ENCODE measurements around the gene COPG2. TPM values are rescaled to one million over a fixed set of nuclear protein-coding genes. Genes with fewer than 3 reads are reported as not detected.

Gene COPG2
- total and polyA plus RNA-seq, 2 experiments from 2014 or later, result 3.0 to 41.0 TPM

GRCh38 chr7:130642383-130642782, 26.2 kb downstream of the COPG2 start:
- WGBS (ENCODE audit: low lambda C conversion rate, missing lambda C conversion rate), result 69% methylated on average over 4 of the region's 4 CpGs

GRCh38 chr7:130641497-130641896, 27.1 kb downstream of the COPG2 start:
- Histone ChIP-seq H3K4me2 (no peak overlapping the region), H3K9me3 (ENCODE audit: low read depth) (no peaks in the 10 kb centered on the region), H3K27me3 (no peaks in the 10 kb centered on the region), H3K4me3 (no peak overlapping the region), H4K20me1 (ENCODE audit: insufficient read depth, poor library complexity, severe bottlenecking) (no peaks in the 10 kb centered on the region), H3K4me1 (ENCODE audit: insufficient read depth) (no peaks in the 10 kb centered on the region), H3K27ac (no peak overlapping the region), H3K79me2 (no peaks in the 10 kb centered on the region), H3K9me2 (replicated peaks; ENCODE audit: insufficient read depth) (no peaks in the 10 kb centered on the region), H3K36me3 (replicated peaks; ENCODE audit: insufficient read depth, low read depth) (no peaks in the 10 kb centered on the region), H2AFZ (no peak overlapping the region)
- 97% methylated on average over 3 of the region's 3 CpGs for WGBS (ENCODE audit: low lambda C conversion rate, missing lambda C conversion rate)
- TF ChIP-seq CTCF (IDR thresholded peaks at IDR 0.05; ENCODE audit: poor library complexity) (no peak), EZH2phosphoT487 (IDR thresholded peaks at IDR 0.05; ENCODE audit: low read depth, severe bottlenecking, unreplicated experiment) (no peak), EZH2 (IDR thresholded peaks at IDR 0.05; ENCODE audit: borderline replicate concordance) (no peak)
- DNase-seq (ENCODE audit: low spot score), result no peak

More at GRCh38 chr7:130642383-130642782, 26.2 kb downstream of the COPG2 start:
- no peak for DNase-seq (ENCODE audit: low spot score)
- Histone ChIP-seq H3K4me2 (no peak overlapping the region), H3K4me1 (ENCODE audit: insufficient read depth) (no peaks in the 10 kb centered on the region), H3K27me3 (no peaks in the 10 kb centered on the region), H3K9me2 (replicated peaks; ENCODE audit: insufficient read depth) (no peaks in the 10 kb centered on the region), H3K36me3 (replicated peaks; ENCODE audit: insufficient read depth, low read depth) (no peaks in the 10 kb centered on the region), H3K9me3 (ENCODE audit: low read depth) (no peaks in the 10 kb centered on the region), H2AFZ (no peak overlapping the region), H3K4me3 (no peak overlapping the region), H4K20me1 (ENCODE audit: insufficient read depth, poor library complexity, severe bottlenecking) (no peaks in the 10 kb centered on the region), H3K79me2 (no peaks in the 10 kb centered on the region), H3K27ac (no peak overlapping the region)
- no peak for TF ChIP-seq CTCF (IDR thresholded peaks at IDR 0.05; ENCODE audit: poor library complexity)
- TF ChIP-seq EZH2 (IDR thresholded peaks at IDR 0.05; ENCODE audit: borderline replicate concordance), result no peak
- no peak for TF ChIP-seq EZH2phosphoT487 (IDR thresholded peaks at IDR 0.05; ENCODE audit: low read depth, severe bottlenecking, unreplicated experiment)

- Histone ChIP-seq H3K4me2 (no peak overlapping the region), H3K9me2 (replicated peaks; ENCODE audit: insufficient read depth) (no peaks in the 10 kb centered on the region), H2AFZ (no peak overlapping the region), H3K36me3 (replicated peaks; ENCODE audit: insufficient read depth, low read depth) (no peaks in the 10 kb centered on the region), H3K9me3 (ENCODE audit: low read depth) (no peaks in the 10 kb centered on the region), H3K27me3 (no peaks in the 10 kb centered on the region), H3K27ac (no peak overlapping the region), H3K4me3 (no peak overlapping the region), H4K20me1 (ENCODE audit: insufficient read depth, poor library complexity, severe bottlenecking) (no peaks in the 10 kb centered on the region), H3K79me2 (no peaks in the 10 kb centered on the region), H3K4me1 (ENCODE audit: insufficient read depth) (no peaks in the 10 kb centered on the region)
- WGBS (ENCODE audit: low lambda C conversion rate, missing lambda C conversion rate), result 100% methylated on average over 1 of the region's 1 CpG
- DNase-seq (ENCODE audit: low spot score), result no peak
- TF ChIP-seq CTCF (IDR thresholded peaks at IDR 0.05; ENCODE audit: poor library complexity), result no peak
- TF ChIP-seq EZH2 (IDR thresholded peaks at IDR 0.05; ENCODE audit: borderline replicate concordance), result no peak
- TF ChIP-seq EZH2phosphoT487 (IDR thresholded peaks at IDR 0.05; ENCODE audit: low read depth, severe bottlenecking, unreplicated experiment), result no peak
Measured at GRCh38 chr7:130641040-130641439, 27.5 kb downstream of the COPG2 start.

- Histone ChIP-seq H3K4me1 (ENCODE audit: insufficient read depth) (no peaks in the 10 kb centered on the region), H3K27me3 (no peaks in the 10 kb centered on the region), H3K79me2 (no peaks in the 10 kb centered on the region), H3K9me2 (replicated peaks; ENCODE audit: insufficient read depth) (no peaks in the 10 kb centered on the region), H3K36me3 (replicated peaks; ENCODE audit: insufficient read depth, low read depth) (no peaks in the 10 kb centered on the region), H3K4me2 (no peak overlapping the region), H3K9me3 (ENCODE audit: low read depth) (no peaks in the 10 kb centered on the region), H2AFZ (no peak overlapping the region), H3K4me3 (no peak overlapping the region), H3K27ac (no peak overlapping the region), H4K20me1 (ENCODE audit: insufficient read depth, poor library complexity, severe bottlenecking) (no peaks in the 10 kb centered on the region)
- no peak for TF ChIP-seq EZH2phosphoT487 (IDR thresholded peaks at IDR 0.05; ENCODE audit: low read depth, severe bottlenecking, unreplicated experiment)
- no peak for TF ChIP-seq CTCF (IDR thresholded peaks at IDR 0.05; ENCODE audit: poor library complexity)
- no peak for TF ChIP-seq EZH2 (IDR thresholded peaks at IDR 0.05; ENCODE audit: borderline replicate concordance)
- no peak for DNase-seq (ENCODE audit: low spot score)
- WGBS (ENCODE audit: low lambda C conversion rate, missing lambda C conversion rate), result 96% methylated on average over 1 of the region's 1 CpG
Measured at GRCh38 chr7:130639388-130639787, 29.2 kb downstream of the COPG2 start.

Measured in hepatocyte (in vitro differentiated cells).